Stimulated activated CD4-positive, alpha-beta T cell treated with anti-CD3 and anti-CD28 coated beads, Interleukin-1b, Interleukin-23, amount 100 ng/mL, for 1 hour (primary cell): ENCODE results near the gene PRDM2.

Source experiments
- DNase-seq, 2 donors: peaks; one replicate each; pipeline ENCODE4 v3.0.0-alpha.2; 2020; ENCODE audit warnings: low read depth in 2 of 2

The PRDM2 gene

GRCh38 chr1:13732971-13733667, 33.1 kb downstream of the PRDM2 start:
- DNase-seq, result no peak

GRCh38 chr1:13733711-13734110, 33.7 kb downstream of the PRDM2 start:
- DNase-seq, result no peak

GRCh38 chr1:13735168-13735930, 35.4 kb downstream of the PRDM2 start:
- no peak for DNase-seq

GRCh38 chr1:13737398-13737797, 37.4 kb downstream of the PRDM2 start:
- no peak for DNase-seq

GRCh38 chr1:13746342-13746741, 46.4 kb downstream of the PRDM2 start:
- no peak for DNase-seq

- peak; percentile 90 to 91 for DNase-seq
These were observed 48.9 kb downstream of the PRDM2 start for GRCh38 chr1:13748610-13749505.

- peak in 1 of 2 donors; percentile 16 for DNase-seq
These were observed 49.8 kb downstream of the PRDM2 start for GRCh38 chr1:13749543-13750341.

- no peak for DNase-seq
These were observed 51.5 kb downstream of the PRDM2 start for GRCh38 chr1:13751458-13751871.

GRCh38 chr1:13751985-13752384, 52.0 kb downstream of the PRDM2 start:
- DNase-seq, result no peak

GRCh38 chr1:13752852-13753251, 52.9 kb downstream of the PRDM2 start:
- no peak for DNase-seq

- no peak for DNase-seq
These were observed 53.8 kb downstream of the PRDM2 start for GRCh38 chr1:13753636-13754402.

- no peak for DNase-seq
These were observed 54.6 kb downstream of the PRDM2 start for GRCh38 chr1:13754510-13755103.

GRCh38 chr1:13756557-13757315, 56.7 kb downstream of the PRDM2 start:
- no peak for DNase-seq

GRCh38 chr1:13757693-13758092, 57.7 kb downstream of the PRDM2 start:
- DNase-seq, result no peak

GRCh38 chr1:13759072-13759471, 59.1 kb downstream of the PRDM2 start:
- no peak for DNase-seq

GRCh38 chr1:13760340-13760739, 60.4 kb downstream of the PRDM2 start:
- no peak for DNase-seq

GRCh38 chr1:13760921-13761320, 60.9 kb downstream of the PRDM2 start:
- DNase-seq, result no peak

- no peak for DNase-seq
These were observed 61.9 kb downstream of the PRDM2 start for GRCh38 chr1:13761883-13762282.

- no peak for DNase-seq
These were observed 62.7 kb downstream of the PRDM2 start for GRCh38 chr1:13762642-13763041.

- DNase-seq, result no peak
These were observed 63.2 kb downstream of the PRDM2 start for GRCh38 chr1:13763222-13763621.
